ENCODE results near the gene BUD23.
"Not testable (repeated sequence)": the region's sequence is repeated elsewhere in the genome, so short reads cannot be mapped to it uniquely, and the experiment has no call there.

The BUD23 gene

GRCh38 chr7:73668886-73669230 is 14.5 kb upstream of the BUD23 start:
- DNase-seq: peak; percentile 22

- DNase-seq: no peak
These were observed 14.1 kb upstream of the BUD23 start for GRCh38 chr7:73669288-73669701.

GRCh38 chr7:73669858-73670385 is 13.5 kb upstream of the BUD23 start:
- DNase-seq: no peak

- DNase-seq: no peak
These were observed 12.1 kb upstream of the BUD23 start for GRCh38 chr7:73671322-73671661.

GRCh38 chr7:73671857-73672445 is 11.4 kb upstream of the BUD23 start:
- DNase-seq: no peak

- DNase-seq: no peak
These were observed 8.8 kb upstream of the BUD23 start for GRCh38 chr7:73674468-73675124.

- not testable (repeated sequence) for DNase-seq
These were observed 7.3 kb upstream of the BUD23 start for GRCh38 chr7:73676062-73676461.

GRCh38 chr7:73678862-73679261 is 4.5 kb upstream of the BUD23 start:
- DNase-seq: no peak

GRCh38 chr7:73679709-73680108 is 3.7 kb upstream of the BUD23 start:
- no peak for DNase-seq

GRCh38 chr7:73680501-73680900 is 2.9 kb upstream of the BUD23 start:
- no peak for DNase-seq

- DNase-seq: no peak
These were observed 2.4 kb upstream of the BUD23 start for GRCh38 chr7:73681031-73681430.

GRCh38 chr7:73682745-73683055 is 697 bp upstream of the BUD23 start:
- no peak for DNase-seq

GRCh38 chr7:73683788-73684693 is 644 bp downstream of the BUD23 start:
- DNase-seq: no peak

GRCh38 chr7:73685311-73685710 is 1.9 kb downstream of the BUD23 start:
- no peak for DNase-seq

- DNase-seq: no peak
These were observed 4.9 kb downstream of the BUD23 start for GRCh38 chr7:73688288-73688687.

- DNase-seq: no peak
These were observed 7.2 kb downstream of the BUD23 start for GRCh38 chr7:73690646-73691045.

- no peak for DNase-seq
These were observed 13.0 kb downstream of the BUD23 start for GRCh38 chr7:73696372-73696771.

- no peak for DNase-seq
These were observed 15.0 kb downstream of the BUD23 start for GRCh38 chr7:73698410-73698809.

- DNase-seq: no peak
These were observed 16.1 kb downstream of the BUD23 start for GRCh38 chr7:73699370-73700068.

GRCh38 chr7:73700069-73700423 is 16.6 kb downstream of the BUD23 start:
- no peak for DNase-seq

GRCh38 chr7:73700581-73701134 is 17.3 kb downstream of the BUD23 start:
- no peak for DNase-seq

GRCh38 chr7:73701357-73701995 is 18.1 kb downstream of the BUD23 start:
- DNase-seq: no peak

- no peak for DNase-seq
These were observed 18.8 kb downstream of the BUD23 start for GRCh38 chr7:73702226-73702625.

Data from NCI-H526 treated with DMSO at 0.1 percent for 48 hours (cell line).